ENCODE results near the gene MUC3A.
"Not testable (repeated sequence)": the region's sequence is repeated elsewhere in the genome, so short reads cannot be mapped to it uniquely, and the experiment has no call there.

Gene MUC3A

GRCh38 chr7:100949227-100949932 is at the start of gene MUC3A:
Gene MUC3A (plus strand): TSS chr7:100949534. CDS start chr7:100949625, 91 bp downstream.
- DNase-seq (ENCODE audit: low read depth), result no peak

- DNase-seq (ENCODE audit: low read depth), result no peak
Observed at GRCh38 chr7:100900978-100901377, 48.4 kb upstream of the MUC3A start.

- no peak for DNase-seq (ENCODE audit: low read depth)
Observed at GRCh38 chr7:100901921-100902332, 47.4 kb upstream of the MUC3A start.

GRCh38 chr7:100902638-100903037 is 46.7 kb upstream of the MUC3A start:
- DNase-seq (ENCODE audit: low read depth), result no peak

GRCh38 chr7:100908512-100908911 is 40.8 kb upstream of the MUC3A start:
- no peak for DNase-seq (ENCODE audit: low read depth)

GRCh38 chr7:100910443-100910842 is 38.9 kb upstream of the MUC3A start:
- DNase-seq (ENCODE audit: low read depth), result not testable (repeated sequence)

GRCh38 chr7:100911484-100911883 is 37.9 kb upstream of the MUC3A start:
- no peak for DNase-seq (ENCODE audit: low read depth)

- no peak for DNase-seq (ENCODE audit: low read depth)
Observed at GRCh38 chr7:100914208-100914878, 35.0 kb upstream of the MUC3A start.

GRCh38 chr7:100914879-100915447 is 34.4 kb upstream of the MUC3A start:
- DNase-seq (ENCODE audit: low read depth), result no peak

GRCh38 chr7:100919335-100919734 is 30.0 kb upstream of the MUC3A start:
- DNase-seq (ENCODE audit: low read depth), result not testable (repeated sequence)

GRCh38 chr7:100919779-100920437 is 29.4 kb upstream of the MUC3A start:
- not testable (repeated sequence) for DNase-seq (ENCODE audit: low read depth)

GRCh38 chr7:100921039-100921438 is 28.3 kb upstream of the MUC3A start:
- DNase-seq (ENCODE audit: low read depth), result no peak

- not testable (repeated sequence) for DNase-seq (ENCODE audit: low read depth)
Observed at GRCh38 chr7:100923616-100924015, 25.7 kb upstream of the MUC3A start.

GRCh38 chr7:100929808-100930174 is 19.5 kb upstream of the MUC3A start:
- DNase-seq (ENCODE audit: low read depth), result no peak

- DNase-seq (ENCODE audit: low read depth), result no peak
Observed at GRCh38 chr7:100933734-100934133, 15.6 kb upstream of the MUC3A start.

GRCh38 chr7:100935381-100935780 is 14.0 kb upstream of the MUC3A start:
- not testable (repeated sequence) for DNase-seq (ENCODE audit: low read depth)

GRCh38 chr7:100936167-100936566 is 13.2 kb upstream of the MUC3A start:
- not testable (repeated sequence) for DNase-seq (ENCODE audit: low read depth)

GRCh38 chr7:100942045-100942774 is 7.1 kb upstream of the MUC3A start:
- peak; percentile 11 for DNase-seq (ENCODE audit: low read depth)

GRCh38 chr7:100943693-100944092 is 5.6 kb upstream of the MUC3A start:
- no peak for DNase-seq (ENCODE audit: low read depth)

- DNase-seq (ENCODE audit: low read depth), result no peak
Observed at GRCh38 chr7:100944138-100944537, 5.2 kb upstream of the MUC3A start.

GRCh38 chr7:100946111-100946510 is 3.2 kb upstream of the MUC3A start:
- no peak for DNase-seq (ENCODE audit: low read depth)

- DNase-seq (ENCODE audit: low read depth), result no peak
Observed at GRCh38 chr7:100946766-100947365, 2.5 kb upstream of the MUC3A start.
